Common myeloid progenitor, CD34-positive (primary cell): Measurements from ENCODE around the gene ATP1A2.

Experiments
- CTCF ChIA-PET: fragments of 350-600 bp; sonication (Branson Sonifier 250); formaldehyde crosslinking; loops from one replicate; lab custom pipeline; 2021; ENCODE audit warnings: antibody characterized with exemption; lab: Charles Lee
- POLR2A ChIA-PET: fragments of 350-600 bp; sonication (Branson Sonifier 250); formaldehyde crosslinking; loops from one replicate; lab custom pipeline; 2021; ENCODE audit warnings: antibody characterized with exemption; lab: Charles Lee
- DNase-seq, 3 donors: peaks; one replicate each; pipeline versions ENCODE4 v3.0.0 to v3.0.0-alpha.2; 2013
- H3K27ac ChIP-seq, 2 experiments: 1 replicate in 1 of 2; 2 replicates in 1 of 2; pipeline ENCODE4 v1.7.0; 2013; ENCODE audit warnings: inconsistent platforms in 2 of 2, low read length in 2 of 2, mild to moderate bottlenecking in 2 of 2, low read depth in 1 of 2, moderate library complexity in 1 of 2; ENCODE audit not compliant: severe bottlenecking in 2 of 2, insufficient read depth in 1 of 2, poor library complexity in 1 of 2
- H3K27me3 ChIP-seq, 5 experiments: replicated peaks in 2 of 5; 1 replicate in 3 of 5; 2 replicates in 2 of 5; pipeline versions ENCODE4 v1.6.1 to v1.7.0; 2013; ENCODE audit warnings: low read length in 4 of 5, mild to moderate bottlenecking in 2 of 5, moderate library complexity in 2 of 5, inconsistent platforms in 1 of 5; ENCODE audit not compliant: insufficient read depth in 5 of 5, control insufficient read depth in 4 of 5
- H3K36me3 ChIP-seq, 4 experiments: 1 replicate in 2 of 4; 2 replicates in 2 of 4; pipeline versions ENCODE4 v1.6.1 to v1.7.0; 2013; ENCODE audit warnings: low read length in 3 of 4, control low read depth in 1 of 4, mild to moderate bottlenecking in 1 of 4; ENCODE audit not compliant: control insufficient read depth in 4 of 4, insufficient read depth in 4 of 4
- H3K4me1 ChIP-seq, 4 experiments: 1 replicate in 3 of 4; 2 replicates in 1 of 4; pipeline versions ENCODE4 v1.6.1 to v1.7.1; 2013; ENCODE audit warnings: low read length in 3 of 4, mild to moderate bottlenecking in 3 of 4, control low read depth in 1 of 4, inconsistent platforms in 1 of 4, moderate library complexity in 1 of 4; ENCODE audit not compliant: control insufficient read depth in 4 of 4, insufficient read depth in 4 of 4; ENCODE audit errors: control extremely low read depth in 1 of 4
- H3K4me3 ChIP-seq, 7 experiments: 1 replicate in 4 of 7; 2 replicates in 3 of 7; pipeline versions ENCODE4 v1.5.1 to v1.7.0; 2013; ENCODE audit warnings: mild to moderate bottlenecking in 7 of 7, low read length in 6 of 7, moderate library complexity in 6 of 7, inconsistent platforms in 2 of 7, low read depth in 2 of 7, control low read depth in 1 of 7; ENCODE audit not compliant: insufficient read depth in 4 of 7, control insufficient read depth in 1 of 7; ENCODE audit errors: extremely low read depth in 1 of 7
- H3K9me3 ChIP-seq, 5 experiments: 1 replicate in 4 of 5; 2 replicates in 1 of 5; pipeline versions ENCODE4 v1.6.1 to v1.7.1; 2013; ENCODE audit warnings: low read length in 4 of 5, mild to moderate bottlenecking in 2 of 5, inconsistent platforms in 1 of 5, low read depth in 1 of 5, moderate library complexity in 1 of 5; ENCODE audit not compliant: control insufficient read depth in 4 of 5, insufficient read depth in 2 of 5; ENCODE audit errors: control extremely low read depth in 1 of 5
- WGBS: methylation state at CpG from one replicate; pipeline ENCODE4 v1.1.5; 2013; ENCODE audit not compliant: insufficient coverage; 5-methylcytosine and 5-hydroxymethylcytosine counted together

The ATP1A2 gene

DNA sequence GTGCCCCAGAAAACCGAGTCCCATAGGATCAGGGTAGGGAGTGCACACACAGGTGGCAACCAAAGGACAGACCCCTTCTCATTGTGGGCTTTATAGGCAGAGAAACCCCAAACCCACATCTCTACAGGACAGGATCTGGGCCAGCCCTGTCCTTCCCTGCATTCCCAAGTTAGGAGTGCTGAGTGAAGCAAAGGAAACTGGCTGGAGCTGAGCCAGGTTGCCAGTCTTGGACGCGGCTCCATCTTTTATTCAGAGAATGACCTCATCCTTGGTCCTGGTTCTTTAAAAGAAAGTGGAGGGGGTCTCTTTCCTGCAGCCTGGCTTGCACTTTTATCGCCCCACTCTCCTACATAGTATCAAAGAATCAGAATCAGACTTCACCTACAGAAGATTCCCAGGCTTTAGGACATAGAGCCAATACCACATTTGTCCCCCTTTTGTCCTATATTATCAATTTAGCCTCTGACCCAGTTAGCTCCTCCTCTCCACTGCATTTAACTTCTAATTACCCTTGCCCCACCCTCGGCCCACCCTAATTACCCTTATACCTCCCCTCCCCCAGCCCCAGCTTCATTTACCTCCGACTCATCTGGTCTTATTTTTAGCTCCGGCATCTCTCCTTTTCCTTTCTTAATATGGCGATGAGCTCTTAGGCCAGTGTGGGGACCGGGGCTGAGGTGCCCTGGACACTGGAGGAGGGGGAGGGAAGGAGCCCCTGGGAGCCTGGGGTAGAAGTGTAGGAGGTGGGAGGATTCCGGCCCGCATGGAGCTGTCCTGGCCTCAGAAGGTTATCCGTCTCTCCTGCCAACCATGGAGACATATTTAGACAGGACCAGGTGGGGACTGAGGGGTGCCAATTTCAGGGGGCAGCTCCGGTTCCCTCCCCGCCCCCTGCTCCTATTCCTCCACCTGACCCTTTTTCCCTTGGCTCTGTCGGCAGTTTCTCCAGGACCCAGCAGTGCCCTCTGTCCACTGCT, 74.4 kb downstream of the ATP1A2 start, which contains the start of gene CASQ1:
Gene CASQ1 (plus strand): TSS at position 927 of the 977 bp plus-strand sequence. CDS start 177 bp downstream, outside the sequence.
- H3K27me3 ChIP-seq: peaks cover 0 to 2% (median 0%) of the 10 kb centered on the region in 5 experiments
- H3K36me3 ChIP-seq: no peaks in the 10 kb centered on the region
- no peak for DNase-seq
- H3K4me1 ChIP-seq: peaks cover 0 to 3% (median 0%) of the 10 kb centered on the region in 4 experiments
- H3K27ac ChIP-seq: no peak within 1 kb of the TSS
- 97% methylated on average over 11 of the region's 15 CpGs for WGBS
- no peak within 1 kb of the TSS for H3K4me3 ChIP-seq
- POLR2A ChIA-PET: interaction anchor here (0.6 kb wide), 1 partner anchor 122 kb away, joined by 3 read pairs; no protein-coding TSS in a partner anchor
- H3K9me3 ChIP-seq: no peaks in the 10 kb centered on the region
- CTCF ChIA-PET: interaction anchor here (1.0 to 8.3 kb wide), 10 partner anchors 14 to 103 kb away, joined by 3 to 95 read pairs (median 18); partner anchors contain the start of gene PEA15

DNA sequence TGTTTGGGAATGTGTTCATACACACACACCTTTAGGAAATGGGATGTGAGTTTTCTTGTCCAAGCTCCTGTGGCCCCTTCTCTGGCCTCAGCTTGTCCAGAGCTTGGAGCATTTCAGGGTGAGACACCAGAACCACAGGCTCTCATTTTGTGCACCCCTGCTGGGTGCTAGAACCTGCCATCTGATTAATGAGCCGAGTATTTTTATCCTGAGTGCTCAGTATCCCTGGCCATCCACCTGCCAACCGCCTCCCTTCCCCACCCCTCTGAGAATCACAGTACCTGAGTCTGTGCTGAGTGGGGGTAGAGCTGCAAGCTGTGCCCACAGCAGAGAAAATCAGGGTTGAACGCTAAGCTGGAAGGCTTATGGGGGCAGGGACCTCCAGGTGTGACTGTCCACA, 76.2 kb downstream of the ATP1A2 start:
- DNase-seq: no peak
- Histone ChIP-seq H3K4me3 (no peak overlapping the region), H3K4me1 (peaks cover 0 to 3% (median 0%) of the 10 kb centered on the region in 4 experiments), H3K36me3 (no peaks in the 10 kb centered on the region), H3K27me3 (peaks cover 0 to 2% (median 0%) of the 10 kb centered on the region in 5 experiments), H3K9me3 (no peaks in the 10 kb centered on the region), H3K27ac (no peak overlapping the region)
- ChIA-PET POLR2A (no interaction called here), CTCF (interaction anchor here (1.1 to 8.3 kb wide), 17 partner anchors 9 to 185 kb away, joined by 3 to 95 read pairs (median 6); partner anchors contain the start of gene PEA15)
- WGBS: 100% methylated on average over 3 of the region's 3 CpGs

DNA sequence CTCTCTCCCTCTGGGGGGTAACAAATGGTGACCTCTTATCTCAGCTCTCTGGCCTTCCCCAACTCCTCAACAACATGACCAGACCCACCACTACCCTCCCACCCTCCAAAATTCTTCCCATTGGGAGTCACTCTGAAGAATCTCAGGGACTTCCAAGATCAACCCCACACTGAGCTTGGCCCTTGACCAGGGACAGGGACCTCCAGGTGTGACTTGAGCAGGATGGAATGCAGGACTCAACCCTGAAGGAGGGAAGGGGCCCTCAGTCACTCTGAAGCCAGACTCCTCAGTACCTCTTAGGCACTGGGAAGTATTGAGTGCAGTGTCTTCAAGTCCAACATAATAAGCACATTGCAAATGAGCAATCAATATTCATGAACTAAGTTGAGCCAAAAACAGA, 76.7 kb downstream of the ATP1A2 start:
- DNase-seq: no peak
- Histone ChIP-seq H3K36me3 (no peaks in the 10 kb centered on the region), H3K27me3 (peaks cover 0 to 2% (median 0%) of the 10 kb centered on the region in 5 experiments), H3K9me3 (no peaks in the 10 kb centered on the region), H3K27ac (no peak overlapping the region), H3K4me3 (no peak overlapping the region), H3K4me1 (peaks cover 0 to 3% (median 0%) of the 10 kb centered on the region in 4 experiments)
- ChIA-PET CTCF (interaction anchor here (0.6 to 8.3 kb wide), 19 partner anchors 9 to 185 kb away, joined by 3 to 95 read pairs (median 5); partner anchors contain the start of gene PEA15), POLR2A (no interaction called here)
